NCI-H2227 (cell line): Measurements from ENCODE around the gene PCDHA8.
"Not testable (repeated sequence)": the region's sequence is repeated elsewhere in the genome, so short reads cannot be mapped to it uniquely, and the experiment has no call there.

Source experiments
- DNase-seq: peaks from one replicate; lab custom pipeline; 2025; ENCODE audit not compliant: unreplicated experiment; lab: John Stamatoyannopoulos, UW

PCDHA8 gene

GRCh38 chr5:140869555-140869886, 28.5 kb downstream of the PCDHA8 start:
- no peak for DNase-seq

- no peak for DNase-seq
These were observed 29.5 kb downstream of the PCDHA8 start for GRCh38 chr5:140870221-140871201.

GRCh38 chr5:140875085-140876065, 34.4 kb downstream of the PCDHA8 start, which contains the start of gene PCDHA12:
TSS of gene PCDHA12 (plus strand) at chr5:140875308. CDS start at chr5:140875473, 165 bp downstream.
- no peak for DNase-seq

- DNase-seq, result not testable (repeated sequence)
These were observed 35.7 kb downstream of the PCDHA8 start for GRCh38 chr5:140876541-140877261.

- DNase-seq, result no peak
These were observed 36.2 kb downstream of the PCDHA8 start for GRCh38 chr5:140877262-140877581.

GRCh38 chr5:140881889-140882590, 41.1 kb downstream of the PCDHA8 start, which contains the start of gene PCDHA13:
TSS of gene PCDHA13 (plus strand) at chr5:140882124. CDS start at chr5:140882269, 145 bp downstream.
- DNase-seq, result no peak

- no peak for DNase-seq
These were observed 41.6 kb downstream of the PCDHA8 start for GRCh38 chr5:140882591-140882899.

GRCh38 chr5:140883373-140883772, 42.4 kb downstream of the PCDHA8 start:
- DNase-seq, result no peak

GRCh38 chr5:140883927-140884697, 43.1 kb downstream of the PCDHA8 start:
- no peak for DNase-seq
